Retinal pigment epithelial cell (primary cell): Measurements from ENCODE around the gene ETNK2.

Experiments
- DNase-seq: peaks from one replicate; pipeline ENCODE4 v3.0.0-alpha.2; 2010; ENCODE audit warnings: low read depth
- H3K4me3 ChIP-seq: 2 replicates; pipeline ENCODE4 v1.5.1; 2011; ENCODE audit warnings: mild to moderate bottlenecking, low read length, control low read depth, moderate library complexity
- TF ChIP-seq, protein P1 (sequence below): conservative IDR thresholded peaks from 2 replicates; pipeline ENCODE4 v1.5.1; 2011; ENCODE audit warnings: low read depth, low read length, control low read depth, inconsistent platforms

ETNK2 gene, protein sequence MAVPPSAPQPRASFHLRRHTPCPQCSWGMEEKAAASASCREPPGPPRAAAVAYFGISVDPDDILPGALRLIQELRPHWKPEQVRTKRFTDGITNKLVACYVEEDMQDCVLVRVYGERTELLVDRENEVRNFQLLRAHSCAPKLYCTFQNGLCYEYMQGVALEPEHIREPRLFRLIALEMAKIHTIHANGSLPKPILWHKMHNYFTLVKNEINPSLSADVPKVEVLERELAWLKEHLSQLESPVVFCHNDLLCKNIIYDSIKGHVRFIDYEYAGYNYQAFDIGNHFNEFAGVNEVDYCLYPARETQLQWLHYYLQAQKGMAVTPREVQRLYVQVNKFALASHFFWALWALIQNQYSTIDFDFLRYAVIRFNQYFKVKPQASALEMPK

DNA sequence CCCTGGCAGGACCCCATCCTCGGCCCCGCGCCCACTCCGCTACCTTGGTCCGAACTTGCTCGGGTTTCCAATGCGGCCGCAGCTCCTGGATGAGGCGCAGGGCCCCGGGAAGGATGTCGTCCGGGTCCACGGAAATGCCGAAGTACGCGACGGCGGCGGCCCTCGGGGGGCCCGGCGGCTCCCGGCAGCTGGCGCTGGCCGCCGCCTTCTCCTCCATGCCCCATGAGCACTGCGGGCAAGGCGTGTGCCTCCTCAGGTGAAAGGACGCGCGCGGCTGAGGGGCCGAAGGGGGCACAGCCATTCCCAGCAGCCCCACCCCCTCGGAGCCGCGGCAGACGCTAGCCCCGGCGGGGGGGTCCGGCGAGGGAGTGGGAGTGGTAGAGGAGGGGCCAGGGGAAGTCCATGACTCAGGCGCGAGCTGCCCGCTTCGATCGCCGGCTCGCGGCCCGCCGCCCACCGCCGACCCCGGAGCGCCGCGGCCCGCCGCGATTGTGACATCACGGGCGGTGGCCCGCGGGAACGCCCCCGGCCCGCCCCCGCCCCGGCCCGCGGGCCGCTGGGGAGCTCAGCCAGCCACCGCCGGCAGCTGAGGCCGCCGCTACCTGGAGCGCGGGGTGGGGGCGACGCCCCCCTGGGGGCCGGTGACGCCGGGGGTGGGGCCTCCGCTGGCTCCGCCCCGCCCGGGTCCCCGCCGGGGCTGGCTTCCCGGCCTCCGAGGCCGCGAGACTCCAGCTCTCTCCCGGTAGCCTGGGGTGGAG, at the start of gene ETNK2:
TSS of gene ETNK2 (minus strand) at position 493 of the 758 bp plus-strand sequence. CDS start at position 301, 192 bp downstream.
- peak within 1 kb of the TSS; percentile 56 for H3K4me3 ChIP-seq
- DNase-seq: no peak
- TF ChIP-seq, protein P1, sequence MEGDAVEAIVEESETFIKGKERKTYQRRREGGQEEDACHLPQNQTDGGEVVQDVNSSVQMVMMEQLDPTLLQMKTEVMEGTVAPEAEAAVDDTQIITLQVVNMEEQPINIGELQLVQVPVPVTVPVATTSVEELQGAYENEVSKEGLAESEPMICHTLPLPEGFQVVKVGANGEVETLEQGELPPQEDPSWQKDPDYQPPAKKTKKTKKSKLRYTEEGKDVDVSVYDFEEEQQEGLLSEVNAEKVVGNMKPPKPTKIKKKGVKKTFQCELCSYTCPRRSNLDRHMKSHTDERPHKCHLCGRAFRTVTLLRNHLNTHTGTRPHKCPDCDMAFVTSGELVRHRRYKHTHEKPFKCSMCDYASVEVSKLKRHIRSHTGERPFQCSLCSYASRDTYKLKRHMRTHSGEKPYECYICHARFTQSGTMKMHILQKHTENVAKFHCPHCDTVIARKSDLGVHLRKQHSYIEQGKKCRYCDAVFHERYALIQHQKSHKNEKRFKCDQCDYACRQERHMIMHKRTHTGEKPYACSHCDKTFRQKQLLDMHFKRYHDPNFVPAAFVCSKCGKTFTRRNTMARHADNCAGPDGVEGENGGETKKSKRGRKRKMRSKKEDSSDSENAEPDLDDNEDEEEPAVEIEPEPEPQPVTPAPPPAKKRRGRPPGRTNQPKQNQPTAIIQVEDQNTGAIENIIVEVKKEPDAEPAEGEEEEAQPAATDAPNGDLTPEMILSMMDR: no peak

DNA sequence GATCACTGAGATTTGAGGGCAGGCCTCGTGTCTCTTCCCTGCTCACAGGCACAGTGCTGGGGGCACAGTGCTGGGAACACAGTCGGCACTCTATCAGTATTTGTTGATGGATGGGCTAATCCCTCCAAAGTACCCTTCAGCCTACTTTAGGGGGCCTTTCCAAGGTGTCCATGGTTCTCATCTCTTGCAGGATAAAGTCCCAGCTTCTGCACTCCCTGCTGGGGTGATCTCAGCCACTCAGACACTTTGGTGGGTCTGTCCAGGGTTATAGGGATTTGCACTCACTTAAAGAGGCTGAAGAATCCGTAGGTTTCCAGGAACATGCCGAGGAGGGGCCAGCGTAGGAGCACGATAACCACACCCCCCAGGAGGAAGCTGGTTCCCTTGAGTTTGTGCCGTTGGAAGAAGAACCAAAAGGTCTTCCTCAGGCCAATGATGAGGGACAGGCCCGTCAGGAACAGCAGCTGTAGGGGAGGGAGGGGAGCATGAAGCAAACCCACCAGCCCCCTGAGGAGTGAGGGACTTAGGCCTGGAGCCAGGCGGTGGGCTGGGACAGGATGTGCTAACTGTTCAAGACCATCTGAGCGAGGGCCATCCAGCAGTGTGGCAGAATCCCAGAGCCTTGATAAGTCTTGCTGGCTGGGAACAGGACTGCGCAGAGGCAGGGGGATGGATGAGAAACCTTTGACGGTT, 49.6 kb upstream of the ETNK2 start:
- TF ChIP-seq, protein P1: no peak
- DNase-seq: no peak
- no peak overlapping the region for H3K4me3 ChIP-seq

DNA sequence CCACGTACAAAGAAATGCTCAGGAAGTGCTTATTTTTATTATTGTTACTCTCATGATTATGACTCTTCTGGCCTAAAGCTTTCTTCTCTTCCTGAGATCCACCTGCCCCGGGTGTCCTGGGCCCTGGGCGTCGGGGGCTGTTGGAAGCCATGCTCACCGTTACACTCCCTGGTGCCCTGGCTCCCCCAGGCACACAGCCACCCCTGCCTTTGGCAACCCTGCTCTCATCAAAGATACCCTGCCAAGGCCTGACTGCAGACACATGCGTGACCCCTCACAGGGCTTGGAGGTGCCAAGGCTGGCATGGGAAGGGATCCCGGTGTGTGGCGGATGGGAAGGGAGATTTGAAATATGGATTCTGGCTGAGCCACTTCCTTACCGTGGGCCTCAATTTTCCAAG, 47.7 kb upstream of the ETNK2 start:
- DNase-seq: no peak
- no peak overlapping the region for H3K4me3 ChIP-seq
- TF ChIP-seq, protein P1: no peak

DNA sequence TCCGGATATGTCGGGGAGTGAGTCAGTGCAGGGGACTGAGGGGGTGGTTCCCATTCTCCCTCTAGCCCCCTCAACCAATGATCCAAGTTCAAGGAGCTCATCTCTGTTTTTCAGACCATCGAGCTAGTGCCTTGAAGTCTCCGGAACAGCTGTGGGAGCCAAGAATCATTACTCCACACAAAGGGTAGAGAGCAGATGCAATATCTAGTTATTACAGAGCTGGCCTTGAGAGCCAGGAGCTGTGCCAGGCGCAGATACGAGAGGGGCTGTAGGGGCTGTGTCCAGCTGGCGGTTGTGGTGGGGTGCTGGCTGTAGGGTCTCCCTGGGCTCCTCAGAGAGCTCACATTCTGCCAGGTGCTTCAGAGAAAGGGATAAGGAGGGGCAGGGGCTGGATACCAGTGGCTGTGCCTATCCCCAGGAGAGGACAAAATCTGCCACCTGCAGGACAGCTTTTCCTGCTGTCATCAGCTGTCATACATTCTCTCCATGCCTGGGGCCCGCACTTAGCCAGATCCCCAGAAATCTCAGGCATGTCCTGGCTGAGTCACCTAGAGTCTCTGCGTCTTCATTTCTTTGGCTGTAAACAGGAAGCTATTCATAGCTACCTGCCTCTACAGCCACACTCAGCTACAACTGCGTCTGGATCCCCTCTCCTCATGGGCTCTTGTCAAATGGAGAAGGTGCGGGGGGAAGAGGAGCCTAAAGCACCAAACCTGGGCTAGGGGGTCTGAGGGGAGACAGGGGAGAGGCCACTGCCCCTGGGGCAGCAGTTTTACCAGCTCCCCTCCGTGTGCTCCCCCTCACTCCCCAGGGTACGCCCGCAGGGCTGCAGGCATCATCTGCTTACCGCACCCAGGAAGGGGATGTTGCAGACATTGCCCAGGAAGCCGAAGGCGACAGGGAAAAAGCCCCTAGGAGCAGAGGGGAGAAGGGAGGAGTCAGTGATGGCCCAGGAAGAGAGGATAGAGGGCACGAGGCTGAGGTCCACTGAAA, 46.8 kb upstream of the ETNK2 start:
- TF ChIP-seq, protein P1: peak; percentile 16
- peak; percentile 32 for DNase-seq
- no peak overlapping the region for H3K4me3 ChIP-seq

DNA sequence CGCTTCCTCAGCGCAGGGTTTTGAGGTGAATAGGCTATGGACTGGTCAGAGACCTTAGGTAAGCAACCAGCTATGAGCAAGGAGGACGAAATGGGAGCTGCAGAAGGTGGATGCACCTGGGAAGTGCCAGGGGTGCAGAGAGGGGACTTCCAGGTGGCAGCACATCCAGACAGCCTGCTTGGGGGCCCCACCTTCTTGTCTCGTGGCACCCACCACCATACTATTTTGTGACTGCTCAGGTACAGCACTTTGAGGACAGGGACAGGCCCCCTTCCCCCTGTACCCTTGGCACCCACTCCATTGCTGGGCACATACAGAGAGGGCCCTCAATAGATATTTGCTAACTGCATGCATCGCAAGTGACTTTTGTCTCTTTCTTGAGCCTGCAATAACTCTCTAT, 45.2 kb upstream of the ETNK2 start:
- TF ChIP-seq, protein P1: no peak
- no peak overlapping the region for H3K4me3 ChIP-seq
- no peak for DNase-seq
